CD4-positive, alpha-beta T cell treated with Interleukin-10 for 1 hour (primary cell): ENCODE data around the gene ZNF138.
"Not testable (repeated sequence)": the region's sequence is repeated elsewhere in the genome, so short reads cannot be mapped to it uniquely, and the experiment has no call there.

Source experiments
- DNase-seq: peaks from one replicate; pipeline ENCODE4 v3.0.0-alpha.2; 2020

ZNF138 gene

DNA sequence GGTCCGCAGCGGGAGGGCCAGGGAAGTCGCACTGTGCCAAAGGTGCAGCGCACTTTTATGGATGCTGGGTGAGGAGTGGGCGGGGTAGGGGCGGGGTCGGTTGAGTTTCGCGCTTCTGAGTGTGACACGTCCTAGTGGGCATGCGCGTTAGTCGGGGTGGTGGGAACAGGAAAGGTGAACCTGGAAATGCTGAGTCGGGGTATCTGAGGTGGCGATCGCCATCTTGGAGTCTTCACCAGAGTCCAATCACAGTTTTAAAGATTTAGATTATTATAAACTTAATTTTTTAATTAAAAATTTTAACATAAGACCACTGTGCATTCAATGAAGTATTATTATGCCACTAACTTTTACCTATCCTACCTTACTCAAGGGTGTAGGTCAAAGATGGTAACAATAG lies 45.7 kb downstream of the ZNF138 start:
- DNase-seq = no peak

GRCh38 chr7:64849250-64849923 lies 55.2 kb downstream of the ZNF138 start:
- DNase-seq = no peak

DNA sequence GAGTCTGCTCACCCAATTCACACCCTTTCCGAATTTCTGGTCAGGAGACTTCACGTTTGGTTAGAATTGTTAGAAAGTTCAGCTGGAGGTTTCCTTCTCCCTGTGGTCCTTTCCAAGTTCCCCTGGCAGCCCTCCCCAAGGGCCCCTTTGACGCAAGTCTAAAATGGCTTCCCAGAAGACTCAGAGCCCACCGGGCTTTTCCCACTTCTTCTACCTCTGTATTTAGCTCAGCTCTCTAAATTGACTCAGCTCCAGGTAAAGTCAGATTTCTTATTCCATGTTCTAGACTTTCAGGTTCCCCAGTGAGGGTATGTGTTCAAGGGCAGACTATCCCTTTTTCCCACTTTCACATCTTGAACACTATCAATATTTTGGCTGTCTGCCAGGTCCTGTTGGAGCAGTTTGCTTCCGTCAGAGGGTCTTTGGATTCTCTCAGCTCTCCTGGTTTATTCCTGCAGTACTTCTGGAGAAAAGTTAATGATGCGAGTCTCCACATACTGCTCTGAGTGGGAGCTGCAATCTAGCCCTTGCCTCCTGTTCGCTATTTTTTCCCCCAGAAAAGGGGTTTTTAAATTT lies 55.8 kb downstream of the ZNF138 start:
- no peak for DNase-seq

DNA sequence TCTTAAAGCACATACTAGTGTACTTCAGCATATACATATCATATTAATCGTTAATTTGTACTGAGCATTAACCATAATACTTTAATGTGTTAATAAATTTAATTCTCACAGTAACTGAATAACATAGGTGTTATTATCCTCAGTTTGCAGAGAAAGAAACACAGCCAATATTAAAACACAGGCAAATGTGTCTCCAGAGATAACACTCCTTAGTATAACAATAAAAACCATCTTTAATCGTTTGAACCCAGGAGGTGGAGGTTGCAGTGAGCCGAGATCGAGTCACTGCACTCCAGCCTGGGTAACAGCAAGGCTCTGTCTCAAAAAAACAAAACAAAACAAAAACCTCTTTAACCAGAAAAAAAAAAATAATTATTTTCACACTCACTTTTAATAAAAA lies 59.5 kb downstream of the ZNF138 start:
- DNase-seq = no peak

DNA sequence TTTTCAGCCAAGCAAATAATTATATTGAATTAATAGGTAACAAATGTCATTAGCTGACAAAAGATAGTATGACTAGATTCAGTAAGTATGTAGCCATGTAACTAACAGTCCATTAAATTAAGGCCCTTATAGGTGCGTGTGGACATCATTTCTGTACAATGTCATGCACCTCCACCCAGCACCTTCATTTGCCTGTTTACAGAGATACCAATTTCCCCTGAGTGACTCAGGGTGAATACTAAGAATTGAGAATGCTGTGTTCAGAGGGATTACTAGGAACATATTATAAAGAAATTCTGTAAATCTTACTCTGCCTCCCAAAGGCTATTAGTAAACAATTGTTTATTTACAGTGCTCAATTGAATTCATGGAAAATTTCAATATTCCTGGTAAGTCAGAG lies 60.7 kb downstream of the ZNF138 start:
- no peak for DNase-seq

GRCh38 chr7:64863021-64863420 lies 68.8 kb downstream of the ZNF138 start:
- DNase-seq = no peak

- not testable (repeated sequence) for DNase-seq
Observed at GRCh38 chr7:64863530-64863929, 69.3 kb downstream of the ZNF138 start.

GRCh38 chr7:64863969-64864368 lies 69.7 kb downstream of the ZNF138 start:
- DNase-seq = no peak

DNA sequence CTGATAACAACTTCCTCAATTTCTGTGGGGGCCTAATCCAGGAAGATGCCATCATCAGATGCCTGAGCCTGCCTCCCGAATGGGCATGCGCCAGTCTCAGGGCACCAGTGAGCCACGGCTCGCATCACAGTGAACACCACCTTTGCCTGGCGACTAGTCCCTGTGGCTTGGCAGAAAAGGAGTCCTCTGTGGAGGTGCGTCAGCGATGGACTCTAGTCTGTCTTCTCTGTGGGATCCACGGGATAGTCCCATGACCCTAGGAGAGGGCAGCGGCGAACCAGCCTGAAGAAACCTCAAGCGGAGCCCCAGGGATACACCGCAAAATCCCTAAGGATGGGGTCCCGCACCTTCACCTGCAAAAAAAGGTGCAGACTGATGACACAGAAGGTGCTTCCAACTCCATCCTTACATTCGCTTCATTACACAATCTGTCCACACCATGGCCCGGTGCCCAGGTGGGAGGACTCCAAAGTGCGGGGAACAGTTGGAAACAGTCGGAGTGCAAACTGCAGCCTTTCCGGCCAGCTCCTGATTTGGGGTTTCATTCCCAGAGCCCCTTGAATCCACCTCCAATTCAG lies 73.7 kb downstream of the ZNF138 start:
- no peak for DNase-seq

GRCh38 chr7:64868499-64868898 lies 74.3 kb downstream of the ZNF138 start:
- no peak for DNase-seq

DNA sequence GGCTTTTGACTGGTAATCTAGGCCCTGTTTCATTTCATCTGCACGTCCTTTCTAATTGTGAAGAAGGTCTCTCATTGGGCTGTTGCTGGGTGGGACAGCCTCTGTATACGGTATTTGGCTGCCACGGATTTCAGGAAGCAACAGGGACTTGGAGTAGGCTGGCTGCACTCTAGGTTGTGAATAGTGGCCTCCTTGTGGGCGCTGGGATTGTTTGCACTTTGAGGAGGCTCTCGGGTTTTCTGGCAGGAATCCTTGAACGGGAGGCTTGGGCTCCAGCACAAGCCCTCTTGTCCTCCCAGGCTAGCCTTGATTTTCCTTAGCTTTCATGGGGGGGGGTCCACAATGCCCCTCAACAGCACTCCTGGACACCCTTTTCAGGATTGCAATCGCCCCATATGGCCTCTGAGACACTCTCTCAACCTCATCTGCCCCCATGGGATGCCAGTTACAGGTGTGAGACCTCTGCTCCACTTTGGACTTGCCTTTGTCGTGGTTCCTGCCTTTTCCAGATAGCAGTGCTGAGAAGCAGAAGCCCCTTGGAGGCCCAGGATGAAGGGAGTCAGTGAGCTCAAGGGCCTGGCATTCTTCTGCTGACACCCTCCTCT lies 75.0 kb downstream of the ZNF138 start:
- no peak for DNase-seq

DNA sequence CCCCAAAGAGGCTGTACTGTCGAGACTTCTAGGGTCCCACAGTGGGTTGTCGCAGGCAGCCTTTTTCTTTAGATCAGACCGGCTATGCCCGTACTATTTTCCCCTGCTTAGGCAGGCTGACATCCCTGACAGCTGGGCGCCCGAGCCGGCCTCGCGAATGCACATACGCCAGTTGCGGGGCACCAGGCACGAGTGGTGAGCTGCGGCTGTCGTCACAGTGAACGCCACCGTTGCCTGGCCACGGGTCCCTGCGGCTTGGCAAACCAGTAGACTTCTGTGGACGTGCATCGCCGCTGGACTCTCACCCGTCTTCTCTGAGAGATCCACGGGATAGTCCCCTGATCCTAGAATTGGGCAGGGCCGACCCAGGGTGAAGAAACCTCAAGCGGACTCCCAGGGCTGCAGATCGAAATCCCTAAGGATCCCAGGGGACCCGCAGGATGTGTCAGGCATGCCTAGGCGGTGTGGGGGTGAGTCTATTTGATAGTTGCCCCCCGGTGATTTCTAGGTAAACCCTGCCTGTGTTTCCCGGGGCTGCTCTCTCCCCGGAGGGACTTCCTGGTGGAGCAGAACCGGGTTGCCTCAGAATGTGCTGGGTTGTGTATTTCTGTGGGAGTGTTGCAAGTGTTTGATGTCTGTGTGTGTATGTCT lies 75.8 kb downstream of the ZNF138 start:
- DNase-seq = no peak

DNA sequence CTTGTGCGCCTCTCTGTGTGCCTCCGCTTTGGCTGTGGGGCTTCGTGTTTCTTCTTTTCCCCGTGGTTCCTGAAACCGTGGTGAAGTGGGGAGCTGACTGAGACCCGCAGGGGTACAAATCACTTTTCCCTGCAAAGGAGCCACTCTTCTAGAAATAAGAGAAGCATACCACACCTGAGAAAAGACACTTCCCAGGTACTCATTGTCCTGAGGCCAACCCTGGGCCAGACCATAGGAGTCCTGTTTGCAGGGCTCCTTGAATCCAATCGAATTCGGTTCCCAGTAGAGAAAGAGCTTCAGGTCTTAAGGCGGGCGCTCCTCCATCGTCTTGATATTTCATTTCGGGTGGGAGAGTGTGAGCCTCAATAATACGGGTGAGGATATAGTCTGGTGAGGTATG lies 76.4 kb downstream of the ZNF138 start:
- no peak for DNase-seq

GRCh38 chr7:64871761-64872160 lies 77.5 kb downstream of the ZNF138 start:
- DNase-seq = no peak

DNA sequence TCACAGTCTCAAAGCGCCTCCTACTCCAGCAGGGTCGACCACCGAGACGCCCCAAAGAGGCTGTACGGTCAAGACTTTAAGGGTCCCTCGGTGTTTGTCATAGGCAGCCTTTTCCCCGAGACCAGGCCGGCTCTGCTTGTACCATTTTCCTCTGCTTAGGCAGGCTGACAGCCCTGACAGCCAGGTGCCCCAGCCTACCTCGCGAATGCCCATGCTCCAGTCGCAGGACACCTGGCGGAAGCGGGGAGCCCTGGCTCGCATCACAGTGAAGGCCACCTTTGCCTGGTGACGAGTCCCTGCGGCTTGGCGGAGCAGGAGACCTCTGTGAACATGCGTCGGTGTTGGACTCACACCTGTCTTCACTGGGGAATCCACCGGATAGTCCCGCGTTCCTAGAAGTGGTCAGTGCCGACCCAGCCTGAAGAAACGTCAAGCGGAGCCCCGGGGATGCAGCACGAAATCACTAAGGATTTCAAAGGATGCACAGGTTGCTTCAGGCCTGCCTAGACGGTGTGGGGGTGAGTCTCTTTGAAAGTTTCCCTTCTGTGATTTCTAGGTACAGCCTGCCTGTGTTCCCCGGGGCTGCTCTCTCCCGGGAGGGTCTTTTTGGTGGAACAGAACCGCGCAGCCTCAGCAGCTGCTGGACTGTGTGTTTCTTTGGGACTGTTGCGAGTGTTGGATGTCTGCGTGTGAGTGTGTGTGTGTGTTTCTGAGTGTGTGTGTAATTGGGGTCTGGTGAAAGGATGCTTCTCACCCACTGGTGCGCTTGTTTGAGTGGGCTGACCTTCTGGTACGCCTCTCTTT lies 78.3 kb downstream of the ZNF138 start:
- no peak for DNase-seq

DNA sequence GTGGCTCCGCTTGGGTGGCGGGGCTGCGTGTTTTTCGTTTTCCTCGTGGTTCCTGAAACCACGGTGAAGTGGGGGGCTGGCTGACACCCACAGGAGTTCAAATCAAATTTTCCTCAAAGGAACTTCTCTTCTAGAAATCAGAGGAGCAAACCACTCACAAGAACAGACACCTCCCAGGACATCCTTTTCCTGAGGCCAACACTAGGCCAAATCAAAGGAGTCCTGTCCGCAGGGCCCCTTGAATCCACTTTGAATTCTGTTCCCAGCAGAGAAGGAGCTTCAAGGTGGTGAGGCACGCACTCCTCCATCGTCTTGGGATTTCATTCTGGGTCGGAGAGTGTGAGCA lies 78.9 kb downstream of the ZNF138 start:
- no peak for DNase-seq

DNA sequence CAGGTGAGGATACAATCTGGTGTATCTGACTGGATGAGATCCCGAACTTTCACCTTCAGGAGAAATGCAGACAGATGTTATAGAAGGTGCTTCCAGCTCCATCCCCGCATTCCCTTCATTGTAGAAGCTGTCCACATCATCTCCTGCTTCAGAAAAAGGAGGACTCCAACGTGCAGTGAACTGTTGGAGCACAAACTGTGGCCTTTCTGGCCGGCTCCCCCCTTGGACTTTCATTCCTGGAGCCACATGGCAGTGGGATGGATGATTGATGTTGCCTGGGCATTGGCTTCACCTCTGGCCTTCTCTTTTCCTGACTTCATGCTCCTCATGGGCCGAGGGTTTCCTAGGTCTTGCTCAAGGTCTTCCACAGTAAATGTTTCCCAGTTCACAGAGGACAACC lies 79.3 kb downstream of the ZNF138 start:
- no peak for DNase-seq

GRCh38 chr7:64874114-64874513 lies 79.9 kb downstream of the ZNF138 start:
- DNase-seq = no peak

- DNase-seq = no peak
Observed at GRCh38 chr7:64874562-64875250, 80.5 kb downstream of the ZNF138 start.

- DNase-seq = no peak
Observed at GRCh38 chr7:64875258-64875657, 81.0 kb downstream of the ZNF138 start.

- no peak for DNase-seq
Observed at GRCh38 chr7:64875658-64876406, 81.6 kb downstream of the ZNF138 start.
